Measurements from ENCODE around the gene SCN5A.

GRCh38 chr3:38595393-38595792, 54.1 kb downstream of the SCN5A start:
- TF ChIP-seq POLR2A (IDR thresholded peaks at IDR 0.05; ENCODE audit: low read depth, low read length) (no peak), POLR2AphosphoS5 (IDR thresholded peaks at IDR 0.05; ENCODE audit: low read depth, low read length) (no peak), TAF1 (IDR thresholded peaks at IDR 0.05; ENCODE audit: borderline replicate concordance, low read depth, low read length) (no peak)
